Pancreas (tissue), 10 donors: Measurements from ENCODE around the gene TMEM106B. TPM values are rescaled to one million over a fixed set of nuclear protein-coding genes. Genes with fewer than 3 reads are reported as not detected.

Experiments used
- ATAC-seq, 4 donors: fragments of 200-7000 bp; cut with Tn5 transposase; one replicate each; pipeline versions ENCODE4 v1.8.0 to v1.9.1; 2020; ENCODE audit warnings: mild to moderate bottlenecking in 4 of 4, moderate library complexity in 4 of 4
- DNase-seq, 6 donors: peaks; one replicate each; pipeline ENCODE4 v3.0.0-alpha.2; 2020
- FAIRE-seq: peaks from 2 replicates; lab custom pipeline; 2012; peaks lifted over from hg19 to GRCh38; lab: Jason Lieb, UNC
- H3K27ac ChIP-seq, 4 donors: fragments of 200-600 bp; sonication (generic); 1 replicate in 3 of 4; 2 replicates in 1 of 4; pipeline versions ENCODE4 v1.5.0 to v1.8.0; 2020
- H3K27me3 ChIP-seq, 4 donors: fragments of 200-600 bp; one replicate each; pipeline ENCODE4 v1.8.0; 2021
- H3K36me3 ChIP-seq, 3 donors: fragments of 200-600 bp; sonication (generic) in 1 of 3; one replicate each; pipeline versions ENCODE4 v1.5.0 to v1.8.0; 2020 to 2021
- H3K4me1 ChIP-seq, 3 donors: fragments of 200-600 bp; one replicate each; pipeline ENCODE4 v1.8.0; 2021
- H3K4me3 ChIP-seq, 4 donors: fragments of 200-600 bp; sonication (generic) in 2 of 4; one replicate each; pipeline versions ENCODE4 v1.5.0 to v1.8.0; 2020 to 2021
- H3K9me3 ChIP-seq, 4 donors: fragments of 200-600 bp; one replicate each; pipeline ENCODE4 v1.8.0; 2021
- CTCF ChIP-seq, 4 donors: fragments of 200-600 bp; sonication (generic) in 3 of 4; IDR thresholded peaks; one replicate each; pipeline versions ENCODE4 v1.5.0 to v1.8.0; 2021; ENCODE audit warnings: antibody characterized with exemption in 4 of 4
- WGBS, 2 donors: extraction: QIAGEN DNeasy Blood & Tissue Kit; methylation state at CpG; one replicate each; pipeline ENCODE4 v1.1.7; 2013; 5-methylcytosine and 5-hydroxymethylcytosine counted together
- intact Hi-C, 3 donors: fragments of 100-400 bp; cut with DNase I; formaldehyde crosslinking; loops; one replicate each; pipeline versions ENCODE4 v1.11.1 to v1.14.2; 2022
- polyA plus RNA-seq, 2 donors: library from polyadenylated mRNA; stranded (reverse); fragments of 200-250 nt; gene quantifications; one replicate each; pipeline ENCODE4 v1.2.3, GENCODE V29; 2013
- total RNA-seq, 6 donors: library from RNA; stranded (reverse); fragmentation: NEBNext Ultra II Directional in 4 of 6; extraction: Animal tissue kit (Norgen Biotek cat#: 25700) in 4 of 6; gene quantifications; one replicate each; pipeline versions ENCODE4 v1.2.1 to v1.2.4, GENCODE V29; 2021 to 2023
- donor health status: healthy with polysubstance abuse.
- donor health status: DM: no; HTN: no; CAD: no; lungs with moderate emphysema.
- donor health status: DM: no; HTN: no; CAD: no.
- donor health status: control.
- donor health status: control.
- donor health status: Bipolar disorder and iron deficiency.
- donor health status: DM: yes; HTN: yes; CAD: no.
- donor health status: DM: no; HTN: no; CAD: no.
- donor health status: DM: no; HTN: no; CAD: no.
- donor health status: DM: yes; HTN: yes; CAD: no.

TMEM106B gene
- total and polyA plus RNA-seq, 8 donors, result 4.4 to 29.6 (median 17.5) TPM

- no peak for FAIRE-seq
- Histone ChIP-seq H3K4me3 (no peak overlapping the region), H3K36me3 (no peaks in the 10 kb centered on the region), H3K4me1 (no peaks in the 10 kb centered on the region), H3K27me3 (peaks cover 0 to 4% (median 0%) of the 10 kb centered on the region in 4 donors), H3K27ac (no peak overlapping the region), H3K9me3 (no peaks in the 10 kb centered on the region)
- intact Hi-C loops, result no loop called here
- no peak for DNase-seq
- WGBS, 2 donors, result 72 to 73% methylated on average over 1 of the region's 1 CpG
- no peak for ATAC-seq
- no peak for TF ChIP-seq CTCF (IDR thresholded peaks at IDR 0.05)
Observed at GRCh38 chr7:12174931-12175330, 36.2 kb upstream of the TMEM106B start.

DNA sequence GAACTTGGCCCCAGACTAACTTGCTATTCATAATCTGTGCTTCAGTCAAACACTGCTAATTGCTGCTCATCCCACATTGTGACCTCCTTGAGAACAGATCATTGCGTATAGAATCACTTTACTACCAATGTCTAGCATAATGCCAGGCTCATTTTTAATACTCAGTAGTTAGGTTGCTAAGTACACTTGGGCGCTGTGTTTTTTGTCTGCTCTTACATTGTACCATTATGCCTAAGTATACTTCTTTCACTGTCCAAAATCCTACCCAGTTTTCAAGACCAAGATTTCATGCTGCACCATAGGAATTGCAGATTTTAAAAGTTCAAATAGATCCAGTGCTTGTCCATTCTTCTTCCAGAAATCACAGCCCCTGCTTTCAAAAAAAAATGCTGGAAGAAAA is 32.8 kb upstream of the TMEM106B start:
- Histone ChIP-seq H3K36me3 (no peaks in the 10 kb centered on the region), H3K27me3 (no peaks in the 10 kb centered on the region), H3K4me3 (no peak overlapping the region), H3K9me3 (no peaks in the 10 kb centered on the region), H3K27ac (no peak overlapping the region), H3K4me1 (no peaks in the 10 kb centered on the region)
- no peak for DNase-seq
- WGBS, 2 donors, result 59 to 60% methylated on average over 2 of the region's 2 CpGs
- no peak for ATAC-seq
- TF ChIP-seq CTCF (IDR thresholded peaks at IDR 0.05), result no peak
- intact Hi-C loops, result no loop called here
- no peak for FAIRE-seq

- Histone ChIP-seq H3K4me3 (no peak overlapping the region), H3K9me3 (no peaks in the 10 kb centered on the region), H3K27ac (no peak overlapping the region), H3K4me1 (no peaks in the 10 kb centered on the region), H3K27me3 (no peaks in the 10 kb centered on the region), H3K36me3 (no peaks in the 10 kb centered on the region)
- ATAC-seq (no peak), FAIRE-seq (peak; percentile 75), DNase-seq (no peak)
- intact Hi-C loops, result no loop called here
- TF ChIP-seq CTCF (IDR thresholded peaks at IDR 0.05), result no peak
Observed at GRCh38 chr7:12194426-12194825, 16.7 kb upstream of the TMEM106B start.

DNA sequence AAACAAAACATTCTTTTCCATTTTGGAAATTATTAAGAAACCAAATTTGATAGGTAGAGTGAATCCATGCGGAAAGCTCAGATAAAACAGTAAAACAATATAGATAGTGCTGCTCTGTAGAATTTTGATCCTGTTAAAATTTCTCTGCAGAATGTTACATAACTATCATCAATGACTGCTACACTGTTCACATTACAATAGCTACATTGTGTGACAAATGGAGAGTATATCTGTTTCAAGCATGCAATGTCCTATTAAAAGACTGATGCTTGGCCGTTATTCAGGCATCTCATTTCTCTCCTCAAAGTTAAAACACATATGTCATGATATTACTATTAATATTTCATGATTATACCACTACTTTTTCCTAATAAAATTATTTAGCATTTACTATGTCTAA is 14.7 kb upstream of the TMEM106B start:
- Histone ChIP-seq H3K9me3 (no peaks in the 10 kb centered on the region), H3K4me1 (no peaks in the 10 kb centered on the region), H3K27ac (no peak overlapping the region), H3K36me3 (no peaks in the 10 kb centered on the region), H3K27me3 (no peaks in the 10 kb centered on the region), H3K4me3 (no peak overlapping the region)
- TF ChIP-seq CTCF (IDR thresholded peaks at IDR 0.05), result no peak
- intact Hi-C loops, result no loop called here
- DNase-seq, result no peak
- 75 to 87% methylated on average over 2 of the region's 2 CpGs for WGBS, 2 donors
- no peak for FAIRE-seq
- ATAC-seq, result no peak

DNA sequence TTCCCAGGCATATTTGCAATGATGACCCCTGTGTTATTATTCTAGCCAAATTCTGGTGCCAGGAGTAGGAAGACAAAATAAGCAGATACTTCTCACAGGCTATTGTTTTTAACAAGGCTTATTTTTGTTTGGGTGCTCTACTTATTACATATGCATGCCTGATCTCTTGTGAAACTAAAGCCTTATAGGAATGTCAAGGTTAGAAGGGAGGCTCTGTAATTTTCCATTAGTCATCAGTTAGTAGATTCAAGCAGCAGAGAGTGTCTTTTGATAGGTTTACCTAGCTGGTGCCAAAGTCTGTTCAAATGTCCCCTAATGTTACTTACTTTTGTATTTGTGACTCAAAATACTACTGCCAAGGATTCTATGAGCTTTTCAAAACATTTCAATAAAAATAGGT is 11.7 kb upstream of the TMEM106B start:
- H3K4me3 ChIP-seq, result no peak overlapping the region
- ATAC-seq, result peak in 1 of 4 donors; percentile 50
- no peak for DNase-seq
- FAIRE-seq, result no peak
- intact Hi-C loops, result no loop called here
- H3K4me1 ChIP-seq, result no peaks in the 10 kb centered on the region
- no peak for TF ChIP-seq CTCF (IDR thresholded peaks at IDR 0.05)
- no peaks in the 10 kb centered on the region for H3K27me3 ChIP-seq
- H3K27ac ChIP-seq, result no peak overlapping the region
- H3K36me3 ChIP-seq, result no peaks in the 10 kb centered on the region
- no peaks in the 10 kb centered on the region for H3K9me3 ChIP-seq
